Uterus (tissue), 2 donors: ENCODE results near the gene PNKD.

ENCODE experiments used
- CTCF ChIP-seq, 4 experiments: fragments of 200-600 bp in 2 of 4; fragments of 450-650 bp in 2 of 4; sonication (generic) in 2 of 4; IDR thresholded peaks; one replicate each; pipeline ENCODE4 v1.5.1; 2016 to 2019; ENCODE audit warnings: antibody characterized with exemption in 4 of 4, mild to moderate bottlenecking in 2 of 4, moderate library complexity in 1 of 4
- POLR2A ChIP-seq, 2 donors: fragments of 450-650 bp; IDR thresholded peaks; one replicate each; pipeline ENCODE4 v1.6.1; 2016; ENCODE audit warnings: antibody characterized with exemption in 2 of 2, mild to moderate bottlenecking in 1 of 2, moderate library complexity in 1 of 2

GRCh38 chr2:218223046-218223445 lies 47.3 kb upstream of the PNKD start:
- TF ChIP-seq CTCF (IDR thresholded peaks at IDR 0.05) (no peak), POLR2A (IDR thresholded peaks at IDR 0.05) (no peak)
